GM19328 (cell line): ENCODE data around the gene OTUD4.

Experiments
- ATAC-seq: cut with Tn5 transposase; IDR thresholded peaks from one replicate; pipeline ENCODE4 v1.9.1; 2021; ENCODE audit warnings: mild to moderate bottlenecking, moderate library complexity; ENCODE audit not compliant: unreplicated experiment

The OTUD4 gene

DNA sequence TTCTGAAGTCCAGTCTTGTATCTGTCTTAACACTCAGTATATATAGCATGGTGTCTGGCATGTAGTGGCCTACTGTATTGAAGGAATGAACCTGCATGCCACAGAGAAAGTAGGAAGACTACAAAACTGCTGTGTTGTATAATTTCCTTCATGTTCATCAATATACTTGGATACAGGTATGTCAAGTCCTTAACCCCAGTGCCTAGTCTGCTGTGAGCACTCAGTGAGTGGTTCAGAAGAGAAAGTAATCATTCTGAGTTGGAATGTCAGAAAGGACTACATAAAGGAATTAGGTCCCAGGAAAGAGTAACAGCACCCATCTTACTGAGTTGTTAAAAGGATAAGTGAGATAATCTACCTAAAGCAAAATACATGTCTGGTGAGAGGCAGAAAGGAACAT lies 50.3 kb downstream of the OTUD4 start:
- ATAC-seq = no peak

- ATAC-seq = no peak
Observed at GRCh38 chr4:145125396-145125795, 55.0 kb downstream of the OTUD4 start.

GRCh38 chr4:145108128-145108527 lies 72.3 kb downstream of the OTUD4 start:
- ATAC-seq = no peak

DNA sequence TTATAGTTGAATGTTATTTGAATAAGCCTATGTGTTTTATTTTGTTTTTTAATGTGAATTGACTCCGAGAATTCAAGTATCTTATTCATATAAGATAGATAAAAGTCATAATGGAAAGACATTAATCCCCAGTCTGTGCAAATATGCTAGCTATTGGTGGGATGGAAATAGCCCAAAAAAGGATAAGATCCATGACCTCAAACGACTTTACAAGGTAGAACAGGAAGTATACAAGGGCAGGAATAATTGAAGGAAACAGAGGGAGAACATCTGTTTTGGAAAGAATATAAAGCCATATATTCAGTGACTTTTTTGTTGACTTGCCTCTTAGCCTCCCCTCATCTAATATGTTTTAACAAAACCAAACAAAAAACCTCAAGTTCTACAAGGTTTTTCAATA lies 73.3 kb downstream of the OTUD4 start:
- no peak for ATAC-seq

GRCh38 chr4:145103496-145103895 lies 76.9 kb downstream of the OTUD4 start:
- no peak for ATAC-seq

DNA sequence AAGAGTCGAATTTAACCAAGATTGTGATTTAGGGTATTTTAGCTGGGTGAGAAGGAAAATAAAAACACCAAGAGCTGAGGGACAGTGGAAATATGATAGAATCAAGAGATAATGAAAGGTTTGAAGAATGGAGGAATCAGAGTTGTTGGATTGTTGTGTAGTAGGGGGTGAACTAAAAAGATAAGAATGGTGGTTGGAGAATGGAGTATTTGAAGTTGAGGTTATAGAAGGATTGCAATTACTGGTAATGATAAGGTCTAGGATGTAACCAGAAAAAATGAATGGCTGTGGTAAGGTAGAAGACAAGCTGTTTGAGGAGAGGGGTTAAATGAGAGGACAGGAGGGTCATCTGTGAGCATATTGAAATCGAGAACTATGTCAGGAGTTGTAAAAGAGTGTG lies 77.8 kb downstream of the OTUD4 start:
- ATAC-seq = no peak

DNA sequence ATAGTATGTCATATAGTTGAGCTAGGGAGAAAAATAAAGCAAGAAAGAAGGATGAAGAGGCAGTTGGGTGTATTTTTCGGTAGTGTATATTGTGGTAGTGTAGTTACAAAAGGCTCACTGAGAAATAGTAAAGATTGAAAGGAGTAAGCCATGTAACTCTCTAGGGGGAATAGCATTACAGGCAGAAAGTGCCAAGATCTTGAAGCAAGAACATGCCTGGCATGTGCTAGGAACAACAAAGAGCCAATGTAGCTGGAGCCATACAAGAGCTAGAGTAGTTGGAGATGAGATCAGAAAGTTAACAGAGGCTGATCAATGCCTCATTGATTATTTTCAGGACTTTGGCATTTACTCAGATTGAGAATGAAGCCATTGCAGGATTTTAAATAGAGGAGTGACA lies 79.3 kb downstream of the OTUD4 start:
- ATAC-seq = no peak

- no peak for ATAC-seq
Observed at GRCh38 chr4:145099653-145100052, 80.7 kb downstream of the OTUD4 start.

DNA sequence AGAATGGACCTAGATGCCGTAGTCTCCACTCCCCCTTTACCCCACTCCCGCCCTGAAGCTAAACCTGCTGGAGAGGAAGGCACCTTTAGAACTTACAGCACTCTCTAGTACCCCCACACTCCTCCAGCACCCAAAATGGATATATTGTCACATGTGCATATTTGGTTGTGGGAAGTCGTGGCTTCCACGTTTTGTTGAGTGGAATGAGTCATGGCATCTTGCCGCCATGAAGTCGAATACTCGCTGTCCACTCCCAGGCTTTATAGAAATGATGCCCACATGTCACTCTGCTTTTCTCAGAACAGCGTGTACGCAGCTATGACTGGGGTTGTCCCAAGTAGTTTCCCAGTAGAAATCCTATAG lies 81.7 kb downstream of the OTUD4 start:
- ATAC-seq = peak; percentile 2

GRCh38 chr4:145097821-145098674 lies 82.3 kb downstream of the OTUD4 start, which contains the start of the genes ABCE1 and ANAPC10:
Gene ABCE1, plus strand, starts transcription at chr4:145098311. Its CDS starts 6,102 bp downstream, at chr4:145104413.
Gene ANAPC10, minus strand, starts transcription at chr4:145098196. Its CDS starts 2,097 bp downstream, at chr4:145096099.
- ATAC-seq = peak; percentile 74

DNA sequence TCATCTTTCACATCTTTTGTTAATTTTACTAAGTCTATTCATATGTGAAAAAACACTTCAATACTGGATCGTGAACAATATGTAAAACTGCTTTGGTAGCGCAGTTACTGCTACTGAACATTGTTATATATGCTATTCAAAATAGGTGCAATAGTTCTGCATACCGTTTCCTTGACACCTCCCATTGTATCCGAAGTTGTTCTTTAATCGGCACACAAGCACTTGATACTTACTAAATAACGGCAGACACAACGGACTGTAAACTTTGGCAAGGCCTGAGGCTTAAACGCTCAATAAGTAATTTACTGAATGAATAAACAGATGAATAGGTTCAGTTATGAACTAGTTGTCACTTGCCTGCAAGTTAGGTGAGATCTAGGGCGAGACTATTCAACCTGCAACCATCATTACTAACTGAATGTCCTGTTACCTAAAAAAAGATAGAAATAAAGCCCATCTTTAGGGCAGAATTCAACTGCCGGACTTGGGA lies 83.0 kb downstream of the OTUD4 start:
- peak; percentile 8 for ATAC-seq

- no peak for ATAC-seq
Observed at GRCh38 chr4:145093638-145094037, 86.8 kb downstream of the OTUD4 start.

GRCh38 chr4:145090380-145090779 lies 90.0 kb downstream of the OTUD4 start:
- ATAC-seq = no peak

DNA sequence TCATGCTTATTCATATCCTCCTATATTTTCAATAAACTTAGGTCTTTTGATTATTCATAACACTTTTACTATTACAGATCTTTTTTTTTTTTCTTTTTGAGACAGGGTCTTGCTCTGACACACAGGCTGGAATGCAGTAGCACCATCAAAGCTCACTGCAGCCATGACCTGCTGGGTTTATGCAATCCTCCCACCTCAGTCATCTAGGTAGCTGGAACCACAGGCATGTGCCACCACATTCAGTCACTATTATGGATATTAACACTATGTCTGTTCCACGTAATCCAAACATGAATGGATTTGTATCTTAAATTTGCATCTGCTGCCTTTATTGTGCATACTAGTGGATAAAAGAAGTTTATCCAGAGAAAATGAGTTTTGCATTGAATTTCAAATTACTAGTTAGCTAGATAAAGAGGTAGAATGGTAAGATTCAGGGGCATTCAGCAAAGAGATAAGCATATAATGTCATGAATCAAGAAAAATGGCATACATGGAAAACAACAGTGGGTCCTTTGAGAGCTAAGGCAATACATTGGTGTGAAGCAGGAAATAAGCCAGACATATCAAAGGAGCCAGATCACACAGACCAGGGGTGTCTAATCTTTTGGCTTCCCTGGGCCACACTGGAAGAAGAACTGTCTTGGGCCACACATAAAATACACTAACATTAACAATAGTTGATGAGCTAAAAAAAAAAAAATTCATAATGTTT lies 96.3 kb downstream of the OTUD4 start:
- ATAC-seq = no peak
